ENCODE data around the gene ENOX1. TPM values are rescaled to one million over a fixed set of nuclear protein-coding genes. Genes with fewer than 3 reads are reported as not detected.

The ENOX1 gene
- total RNA-seq, 1 donor from 2014 or later, result 0.79 TPM

GRCh38 chr13:43238341-43239083 lies 548.3 kb downstream of the ENOX1 start:
- TF ChIP-seq CTCF (IDR thresholded peaks at IDR 0.05; ENCODE audit: insufficient read depth, low read length, severe bottlenecking), result no peak
- no peak overlapping the region for H3K4me3 ChIP-seq (ENCODE audit: low read depth, low read length)
- DNase-seq (ENCODE audit: low read depth) (no peak), FAIRE-seq (no peak)
- H3K36me3 ChIP-seq (ENCODE audit: control insufficient read depth, insufficient read depth, low read length), result no peaks in the 10 kb centered on the region
- H3K27me3 ChIP-seq (ENCODE audit: control insufficient read depth, insufficient read depth, low read length), result no peaks in the 10 kb centered on the region

- no peaks in the 10 kb centered on the region for H3K36me3 ChIP-seq (ENCODE audit: control insufficient read depth, insufficient read depth, low read length)
- H3K27me3 ChIP-seq (ENCODE audit: control insufficient read depth, insufficient read depth, low read length), result no peaks in the 10 kb centered on the region
- DNase-seq (ENCODE audit: low read depth) (no peak), FAIRE-seq (no peak)
- no peak overlapping the region for H3K4me3 ChIP-seq (ENCODE audit: low read depth, low read length)
- TF ChIP-seq CTCF (IDR thresholded peaks at IDR 0.05; ENCODE audit: insufficient read depth, low read length, severe bottlenecking), result no peak
Observed at GRCh38 chr13:43237616-43238015, 549.2 kb downstream of the ENOX1 start.

GRCh38 chr13:43235028-43235427 lies 551.7 kb downstream of the ENOX1 start:
- FAIRE-seq, result no peak
- no peak for TF ChIP-seq CTCF (IDR thresholded peaks at IDR 0.05; ENCODE audit: insufficient read depth, low read length, severe bottlenecking)

GRCh38 chr13:43232873-43233265 lies 553.9 kb downstream of the ENOX1 start:
- FAIRE-seq, result no peak
- TF ChIP-seq CTCF (IDR thresholded peaks at IDR 0.05; ENCODE audit: insufficient read depth, low read length, severe bottlenecking), result no peak
- no peaks in the 10 kb centered on the region for H3K36me3 ChIP-seq (ENCODE audit: control insufficient read depth, insufficient read depth, low read length)
- no peaks in the 10 kb centered on the region for H3K27me3 ChIP-seq (ENCODE audit: control insufficient read depth, insufficient read depth, low read length)
- peak; percentile 77 for DNase-seq (ENCODE audit: low read depth)
- no peak overlapping the region for H3K4me3 ChIP-seq (ENCODE audit: low read depth, low read length)

More at GRCh38 chr13:43235028-43235427, 551.7 kb downstream of the ENOX1 start:
- DNase-seq (ENCODE audit: low read depth), result no peak
- Histone ChIP-seq H3K27me3 (ENCODE audit: control insufficient read depth, insufficient read depth, low read length) (no peaks in the 10 kb centered on the region), H3K36me3 (ENCODE audit: control insufficient read depth, insufficient read depth, low read length) (no peaks in the 10 kb centered on the region), H3K4me3 (ENCODE audit: low read depth, low read length) (no peak overlapping the region)

- Histone ChIP-seq H3K36me3 (ENCODE audit: control insufficient read depth, insufficient read depth, low read length) (no peaks in the 10 kb centered on the region), H3K4me3 (ENCODE audit: low read depth, low read length) (no peak overlapping the region), H3K27me3 (ENCODE audit: control insufficient read depth, insufficient read depth, low read length) (no peaks in the 10 kb centered on the region)
- DNase-seq (ENCODE audit: low read depth), result no peak
- no peak for TF ChIP-seq CTCF (IDR thresholded peaks at IDR 0.05; ENCODE audit: insufficient read depth, low read length, severe bottlenecking)
- FAIRE-seq, result no peak
Observed at GRCh38 chr13:43232144-43232872, 554.5 kb downstream of the ENOX1 start.

All from bronchial epithelial cell (primary cell).